ENCODE measurements around the gene NFKBIB.

GRCh38 chr19:38932425-38933179 lies 32.8 kb downstream of the NFKBIB start:
- TF ChIP-seq CTCF (IDR thresholded peaks at IDR 0.05 in 2 of 3, conservative IDR thresholded peaks at IDR 0.05 in 1 of 3; ENCODE audit: borderline replicate concordance in 1 of 3, insufficient read depth in 1 of 3, low read depth in 2 of 3, low read length in 2 of 3) (peak; percentile 31 to 53 (median 47); a peak in 5 of 6 replicates), JUND (IDR thresholded peaks at IDR 0.05) (no peak), ATF3 (IDR thresholded peaks at IDR 0.05) (no peak), ZNF274 (IDR thresholded peaks at IDR 0.05; ENCODE audit: low read depth, low read length) (no peak), CEBPB (IDR thresholded peaks at IDR 0.05; ENCODE audit: low read depth) (no peak), POLR2A (IDR thresholded peaks at IDR 0.05; ENCODE audit: borderline replicate concordance, extremely low read depth, insufficient read depth, insufficient read length) (no peak), POLR2AphosphoS5 (IDR thresholded peaks at IDR 0.05; ENCODE audit: low read depth, low read length) (no peak), SRF (IDR thresholded peaks at IDR 0.05; ENCODE audit: low read depth) (no peak), EZH2 (IDR thresholded peaks at IDR 0.05) (no peak), MAX (IDR thresholded peaks at IDR 0.05) (no peak), EGR1 (IDR thresholded peaks at IDR 0.05; ENCODE audit: low read depth) (no peak)
